ENCODE data around the gene AR. TPM values are rescaled to one million over a fixed set of nuclear protein-coding genes. Genes with fewer than 3 reads are reported as not detected.

Gene AR
- total and polyA plus RNA-seq, 12 donors = 1.7 to 35.2 (median 26.4) TPM

DNA sequence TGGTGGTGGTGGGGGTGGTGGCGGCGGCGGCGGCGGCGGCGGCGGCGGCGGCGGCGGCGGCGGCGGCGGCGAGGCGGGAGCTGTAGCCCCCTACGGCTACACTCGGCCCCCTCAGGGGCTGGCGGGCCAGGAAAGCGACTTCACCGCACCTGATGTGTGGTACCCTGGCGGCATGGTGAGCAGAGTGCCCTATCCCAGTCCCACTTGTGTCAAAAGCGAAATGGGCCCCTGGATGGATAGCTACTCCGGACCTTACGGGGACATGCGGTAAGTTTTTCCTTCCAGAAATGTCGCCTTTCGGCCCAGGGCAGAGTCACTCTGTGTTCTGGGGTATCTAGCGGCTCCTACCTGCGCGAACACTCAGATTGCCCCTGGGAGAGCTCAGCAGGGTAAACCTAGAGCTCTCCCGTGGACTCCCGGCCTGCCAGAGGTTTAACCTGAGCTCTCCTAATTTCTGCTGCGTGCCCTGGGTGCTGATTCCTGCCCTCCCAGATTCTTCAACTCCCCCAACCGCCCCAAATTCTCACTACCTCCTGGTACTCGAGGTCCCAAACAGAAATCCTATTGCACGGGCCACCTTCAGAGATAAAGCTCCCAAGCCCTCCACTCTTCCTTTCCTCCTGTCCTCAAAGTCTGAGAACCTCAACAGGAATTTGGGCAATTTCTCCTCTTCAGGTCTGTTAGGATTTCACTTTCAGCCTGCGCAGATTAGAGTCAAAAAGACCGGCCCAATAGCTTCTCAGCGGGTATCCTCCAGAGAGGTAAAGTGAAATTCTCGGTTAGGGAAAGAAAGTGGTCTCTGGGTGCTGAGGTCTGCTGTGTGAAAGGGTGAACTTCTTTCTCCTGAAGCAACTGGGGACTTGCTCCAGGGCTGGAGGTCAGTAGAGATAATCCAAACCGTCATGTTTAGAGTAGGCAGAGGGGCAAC, 2.9 kb downstream of the AR start:
- peak in 1 of 8 donors; percentile 6 for ATAC-seq
- 10 to 14% methylated on average over 30 to 37 of the region's 44 CpGs for WGBS, 2 donors
- intact Hi-C loops (cut with DNase I) = loop anchor here in 3 of 10 donors (10.0 kb wide), 2 partner anchors 168 to 178 kb away; no protein-coding TSS in a partner anchor
- no peak for DNase-seq
- Histone ChIP-seq H3K27me3 (peaks cover 0 to 89% (median 0%) of the 10 kb centered on the region in 7 donors), H3K4me1 (peaks cover 0 to 12% (median 0%) of the 10 kb centered on the region in 9 donors), H3K4me3 (peak overlapping the region; percentile 32 to 57 (median 50)), H3K9me3 (no peaks in the 10 kb centered on the region), H3K27ac (peak overlapping the region in 7 of 10 donors; percentile 16 to 66 (median 59)), H3K36me3 (no peaks in the 10 kb centered on the region)
- TF ChIP-seq, protein P1, sequence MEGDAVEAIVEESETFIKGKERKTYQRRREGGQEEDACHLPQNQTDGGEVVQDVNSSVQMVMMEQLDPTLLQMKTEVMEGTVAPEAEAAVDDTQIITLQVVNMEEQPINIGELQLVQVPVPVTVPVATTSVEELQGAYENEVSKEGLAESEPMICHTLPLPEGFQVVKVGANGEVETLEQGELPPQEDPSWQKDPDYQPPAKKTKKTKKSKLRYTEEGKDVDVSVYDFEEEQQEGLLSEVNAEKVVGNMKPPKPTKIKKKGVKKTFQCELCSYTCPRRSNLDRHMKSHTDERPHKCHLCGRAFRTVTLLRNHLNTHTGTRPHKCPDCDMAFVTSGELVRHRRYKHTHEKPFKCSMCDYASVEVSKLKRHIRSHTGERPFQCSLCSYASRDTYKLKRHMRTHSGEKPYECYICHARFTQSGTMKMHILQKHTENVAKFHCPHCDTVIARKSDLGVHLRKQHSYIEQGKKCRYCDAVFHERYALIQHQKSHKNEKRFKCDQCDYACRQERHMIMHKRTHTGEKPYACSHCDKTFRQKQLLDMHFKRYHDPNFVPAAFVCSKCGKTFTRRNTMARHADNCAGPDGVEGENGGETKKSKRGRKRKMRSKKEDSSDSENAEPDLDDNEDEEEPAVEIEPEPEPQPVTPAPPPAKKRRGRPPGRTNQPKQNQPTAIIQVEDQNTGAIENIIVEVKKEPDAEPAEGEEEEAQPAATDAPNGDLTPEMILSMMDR (IDR thresholded peaks at IDR 0.05) = no peak

DNA sequence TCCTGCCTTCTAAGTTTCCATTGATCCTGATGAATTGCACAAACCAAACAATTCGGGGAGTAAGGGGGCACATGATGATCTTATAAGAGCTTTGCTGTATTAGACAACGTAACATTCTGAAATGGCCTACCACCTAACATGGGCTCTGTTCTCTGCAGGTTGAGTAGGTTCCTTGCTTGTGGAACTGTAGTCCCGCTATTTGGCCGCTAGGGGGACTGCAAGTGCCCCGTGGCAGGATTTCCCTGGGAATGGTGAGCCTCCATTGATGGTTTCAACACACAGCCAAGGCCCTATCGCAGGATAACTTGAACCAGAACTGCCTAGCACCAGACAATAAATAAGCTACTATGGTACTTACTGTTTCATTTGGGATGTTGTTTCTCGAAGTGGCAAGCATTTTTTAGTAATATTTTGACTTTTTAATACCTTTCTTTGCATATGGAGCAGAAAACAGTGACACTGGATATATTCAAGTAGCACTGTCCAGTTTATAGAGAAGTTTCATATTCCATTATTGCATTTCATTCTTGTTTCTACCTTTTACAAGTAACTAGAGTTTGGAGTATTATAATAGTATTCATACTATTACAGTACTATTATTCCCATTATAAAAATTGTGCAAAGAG, 11.9 kb downstream of the AR start:
- TF ChIP-seq, protein P1 (IDR thresholded peaks at IDR 0.05) = peak; percentile 38 to 86 (median 60)
- peak in 1 of 2 donors; percentile 5 for DNase-seq
- intact Hi-C loops (cut with DNase I) = loop anchor here in 2 of 10 donors (10.0 kb wide), 1 partner anchor 229 kb away; no protein-coding TSS in a partner anchor
- no peak overlapping the region for H3K27ac ChIP-seq
- no peak overlapping the region for H3K4me3 ChIP-seq
- peaks cover 0 to 4% (median 0%) of the 10 kb centered on the region in 11 donors for H3K9me3 ChIP-seq
- H3K4me1 ChIP-seq = peaks cover 0 to 5% (median 0%) of the 10 kb centered on the region in 9 donors
- peak in 2 of 8 donors; percentile 39 to 52 for ATAC-seq
- 38% methylated on average over 7 of the region's 7 CpGs for WGBS, 2 donors
- H3K36me3 ChIP-seq = no peaks in the 10 kb centered on the region
- H3K27me3 ChIP-seq = peaks cover 0 to 36% (median 0%) of the 10 kb centered on the region in 7 donors

DNA sequence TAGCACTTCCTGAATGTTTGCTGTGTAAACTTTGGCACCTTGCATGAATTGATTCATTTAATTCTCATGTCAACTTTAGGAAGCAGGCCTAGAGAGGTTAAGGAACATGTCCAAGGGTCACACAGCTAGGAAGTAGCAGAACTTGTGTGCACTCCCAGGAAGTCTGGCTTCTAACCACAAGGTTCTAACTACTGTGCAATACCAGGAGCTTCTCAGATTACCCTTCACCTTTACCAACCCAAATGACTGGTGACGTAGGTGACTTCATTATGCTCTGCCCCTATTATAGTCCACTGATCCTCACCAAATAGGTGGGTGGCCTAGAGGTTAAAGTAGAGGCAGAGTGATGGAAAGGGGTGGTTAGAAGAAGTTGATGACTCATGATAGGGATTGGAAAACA, 14.4 kb downstream of the AR start:
- WGBS, 2 donors = 83 to 93% methylated on average over 1 of the region's 1 CpG
- Histone ChIP-seq H3K36me3 (no peaks in the 10 kb centered on the region), H3K4me3 (no peak overlapping the region), H3K27me3 (peaks cover 0 to 18% (median 0%) of the 10 kb centered on the region in 7 donors), H3K9me3 (no peaks in the 10 kb centered on the region), H3K27ac (no peak overlapping the region), H3K4me1 (peaks cover 0 to 14% (median 0%) of the 10 kb centered on the region in 9 donors)
- ATAC-seq (no peak), DNase-seq (no peak)
- intact Hi-C loops (cut with DNase I) = loop anchor here in 2 of 10 donors (10.0 kb wide), 1 partner anchor 227 kb away; no protein-coding TSS in a partner anchor
- TF ChIP-seq, protein P1 (IDR thresholded peaks at IDR 0.05) = no peak
